Neural cell (in vitro differentiated cells): Measurements from ENCODE around the gene SYT2. TPM values are rescaled to one million over a fixed set of nuclear protein-coding genes. Genes with fewer than 3 reads are reported as not detected.

Experiments
- H2AFZ ChIP-seq: fragments of 200-600, 300-800 bp; sonication (generic), shearing (Covaris generic); 2 replicates; pipeline ENCODE4 v1.6.0; 2014; ENCODE audit warnings: low read depth, mild to moderate bottlenecking, antibody characterized with exemption, low read length, moderate library complexity
- H3F3A ChIP-seq: fragments of 200-600 bp; shearing (Covaris generic); 2 replicates; pipeline ENCODE4 v1.6.1; 2016; ENCODE audit warnings: mild to moderate bottlenecking, moderate library complexity, mixed read lengths, antibody characterized with exemption, low read length; ENCODE audit not compliant: insufficient read depth, poor library complexity, severe bottlenecking
- H3K27ac ChIP-seq: fragments of 200-600, 300-800 bp; sonication (generic), shearing (Covaris generic); 2 replicates; pipeline ENCODE4 v1.5.1; 2014; ENCODE audit warnings: mild to moderate bottlenecking, low read length, moderate library complexity
- H3K27me3 ChIP-seq: fragments of 300-800, 200-600 bp; sonication (generic), shearing (Covaris generic); 2 replicates; pipeline ENCODE4 v1.6.0; 2014; ENCODE audit warnings: mild to moderate bottlenecking, low read depth, low read length, moderate library complexity; ENCODE audit not compliant: insufficient read depth
- H3K36me3 ChIP-seq: fragments of 300-800, 200-600 bp; sonication (generic), shearing (Covaris generic); 2 replicates; pipeline ENCODE4 v1.5.1; 2014; ENCODE audit warnings: mild to moderate bottlenecking, antibody characterized with exemption, low read length, moderate library complexity; ENCODE audit not compliant: insufficient read depth
- H3K4me2 ChIP-seq: fragments of 300-800, 200-600 bp; sonication (generic), shearing (Covaris generic); 2 replicates; pipeline ENCODE4 v1.6.0; 2014; ENCODE audit warnings: mild to moderate bottlenecking, low read length
- H3K4me3 ChIP-seq: fragments of 300-800, 200-600 bp; sonication (generic), shearing (Covaris generic); 2 replicates; pipeline ENCODE4 v1.5.1; 2014; ENCODE audit warnings: mild to moderate bottlenecking, low read length, moderate library complexity
- H3K79me2 ChIP-seq: fragments of 200-600 bp; shearing (Covaris generic); replicated peaks from 2 replicates; pipeline ENCODE4 v1.6.0; 2014; ENCODE audit warnings: mild to moderate bottlenecking, low read length, moderate library complexity; ENCODE audit not compliant: insufficient read depth
- H3K9ac ChIP-seq: fragments of 300-800, 200-600 bp; sonication (generic), shearing (Covaris generic); 2 replicates; pipeline ENCODE4 v1.6.1; 2016; ENCODE audit warnings: mild to moderate bottlenecking, low read length, mixed read lengths
- H3K9me2 ChIP-seq: fragments of 200-600 bp; shearing (Covaris generic); 2 replicates; pipeline ENCODE4 v1.6.1; 2016; ENCODE audit warnings: mild to moderate bottlenecking, low read length, mixed read lengths; ENCODE audit not compliant: insufficient read depth
- H3K9me3 ChIP-seq: fragments of 200-600, 300-800 bp; sonication (generic), shearing (Covaris generic); 2 replicates; pipeline ENCODE4 v1.6.1; 2016; ENCODE audit warnings: mild to moderate bottlenecking, mixed run types, low read length, moderate library complexity, mixed read lengths
- H4K20me1 ChIP-seq: fragments of 200-600 bp; shearing (Covaris generic); 2 replicates; pipeline ENCODE4 v1.6.1; 2016; ENCODE audit warnings: mild to moderate bottlenecking, mixed run types; ENCODE audit not compliant: insufficient read depth
- CTCF ChIP-seq: fragments of 450-650 bp; IDR thresholded peaks from 2 replicates; pipeline ENCODE4 v1.5.1; 2014; ENCODE audit warnings: antibody characterized with exemption, mild to moderate bottlenecking, moderate library complexity; ENCODE audit not compliant: poor library complexity, severe bottlenecking
- EP300 ChIP-seq: fragments of 450-650 bp; conservative IDR thresholded peaks from 2 replicates; pipeline ENCODE4 v1.6.1; 2014; ENCODE audit warnings: antibody characterized with exemption, mild to moderate bottlenecking, moderate library complexity; ENCODE audit not compliant: poor library complexity, severe bottlenecking
- EZH2 ChIP-seq: fragments of 200-600, 300-800 bp; shearing (Covaris generic), sonication (generic); IDR thresholded peaks from 2 replicates; pipeline ENCODE4 v1.6.1; 2014; ENCODE audit warnings: antibody characterized with exemption, low read length, borderline replicate concordance, mild to moderate bottlenecking; ENCODE audit not compliant: insufficient read depth, poor library complexity, severe bottlenecking
- MXI1 ChIP-seq: fragments of 450-650 bp; conservative IDR thresholded peaks from 2 replicates; pipeline ENCODE4 v1.6.1; 2014; ENCODE audit warnings: antibody characterized with exemption, mild to moderate bottlenecking; ENCODE audit not compliant: poor library complexity, severe bottlenecking
- POLR2AphosphoS5 ChIP-seq: IDR thresholded peaks from 2 replicates; pipeline ENCODE4 v1.6.1; 2012
- RAD21 ChIP-seq: fragments of 450-650 bp; conservative IDR thresholded peaks from 2 replicates; pipeline ENCODE4 v1.6.1; 2014; ENCODE audit warnings: antibody characterized with exemption, mild to moderate bottlenecking, moderate library complexity
- REST ChIP-seq: IDR thresholded peaks from 2 replicates; pipeline ENCODE4 v1.6.1; 2012; ENCODE audit warnings: borderline replicate concordance
- SMC3 ChIP-seq: fragments of 450-650 bp; conservative IDR thresholded peaks from 2 replicates; pipeline ENCODE4 v1.6.1; 2014; ENCODE audit warnings: antibody characterized with exemption, mild to moderate bottlenecking, moderate library complexity; ENCODE audit not compliant: poor library complexity
- TAF1 ChIP-seq: IDR thresholded peaks from 2 replicates; pipeline ENCODE4 v1.6.1; 2012; ENCODE audit warnings: low read depth
- polyA plus RNA-seq: library from polyadenylated mRNA; depleted of rRNA; stranded (reverse); fragments of >200 nt; gene quantifications from 2 replicates; pipeline ENCODE4 v1.2.3, GENCODE V29; 2014

Gene SYT2
- polyA plus RNA-seq, 1 donor from 2014 or later, result 0.04 TPM

- Histone ChIP-seq H4K20me1 (no peaks in the 10 kb centered on the region), H3K4me2 (no peak overlapping the region), H3K79me2 (no peaks in the 10 kb centered on the region), H3K9ac (no peak overlapping the region), H3F3A (no peaks in the 10 kb centered on the region), H3K27ac (no peak overlapping the region), H3K9me2 (no peaks in the 10 kb centered on the region), H2AFZ (no peak overlapping the region), H3K36me3 (no peaks in the 10 kb centered on the region), H3K27me3 (peaks cover 23% of the 10 kb centered on the region), H3K4me3 (no peak overlapping the region), H3K9me3 (no peaks in the 10 kb centered on the region)
- TF ChIP-seq SMC3, result no peak
- TF ChIP-seq TAF1, result no peak
- TF ChIP-seq MXI1, result no peak
- no peak for TF ChIP-seq RAD21
- no peak for TF ChIP-seq EZH2
- no peak for TF ChIP-seq CTCF
- no peak for TF ChIP-seq REST
- TF ChIP-seq POLR2AphosphoS5, result no peak
- TF ChIP-seq EP300, result no peak
Measured at GRCh38 chr1:202649553-202650392, 60.5 kb downstream of the SYT2 start.

GRCh38 chr1:202648605-202649226, 61.5 kb downstream of the SYT2 start:
- no peaks in the 10 kb centered on the region for H3K9me3 ChIP-seq
- peaks cover 34% of the 10 kb centered on the region for H3K27me3 ChIP-seq
- no peak overlapping the region for H3K4me3 ChIP-seq
- TF ChIP-seq CTCF (no peak), EZH2 (no peak), TAF1 (no peak), SMC3 (no peak), RAD21 (no peak), POLR2AphosphoS5 (no peak), MXI1 (no peak), EP300 (no peak), REST (no peak)
- H2AFZ ChIP-seq, result no peak overlapping the region
- H3K79me2 ChIP-seq, result no peaks in the 10 kb centered on the region
- no peak overlapping the region for H3K27ac ChIP-seq
- no peaks in the 10 kb centered on the region for H3K9me2 ChIP-seq
- no peaks in the 10 kb centered on the region for H3K36me3 ChIP-seq
- H3K9ac ChIP-seq, result no peak overlapping the region
- no peak overlapping the region for H3K4me2 ChIP-seq
- no peaks in the 10 kb centered on the region for H4K20me1 ChIP-seq
- H3F3A ChIP-seq, result no peaks in the 10 kb centered on the region
